Measurements from ENCODE around the gene HNRNPUL1. TPM values are rescaled to one million over a fixed set of nuclear protein-coding genes. Genes with fewer than 3 reads are reported as not detected.

HNRNPUL1 gene
- total RNA-seq (2014; rRNA removed), result 158 and 198 TPM in 2 replicates
- Bru-seq, nascent RNA, result percentile 87 among the genes with signal in this experiment
- percentile 91 among the genes with signal in this experiment for BruChase-seq, experiment 1, labeled RNA remaining after a 6-hour chase
- BruChase-seq, experiment 2, labeled RNA remaining after a 2-hour chase, result percentile 85 among the genes with signal in this experiment
- long read RNA-seq, transcript HNRNPUL1-208 (15 exons, 3,043 nt), result minor isoform, 5 of 192 reads
- long read RNA-seq, transcript HNRNPUL1-204 (15 exons, 3,555 nt), result major isoform, 43 of 192 reads
- long read RNA-seq, transcript HNRNPUL1-207 (15 exons, 2,794 nt), result minor isoform, 5 of 192 reads
- long read RNA-seq, partial matches to known transcripts, result 88 of 192 reads
- long read RNA-seq, other reads (novel, unspliced or antisense), result 46 of 192 reads

- H3K4me3 ChIP-seq (ENCODE audit: low read length), result peak within 1 kb of the TSS; percentile 97
- intact Hi-C loops (cut with micrococcal nuclease), result loop anchor here (2.0 kb wide), 2 partner anchors 39 to 47 kb away; partner anchors contain the start of gene CCDC97
- peaks cover 7% of the 10 kb centered on the region; the same call in 1 of the 2 replicates for H4K20me1 ChIP-seq (ENCODE audit: low read length)
- DNase-seq (peak; percentile 99), ATAC-seq (peak; percentile 68)
- H3K4me1 ChIP-seq (ENCODE audit: insufficient read depth, low read length), result peaks cover 16% of the 10 kb centered on the region
- TF ChIP-seq EZH2phosphoT487 (IDR thresholded peaks at IDR 0.05; ENCODE audit: borderline replicate concordance, low read length) (no peak), CTCF (conservative IDR thresholded peaks at IDR 0.05; ENCODE audit: low read depth, low read length) (peak; percentile 31; the same call in 1 of the 2 replicates), EZH2 (IDR thresholded peaks at IDR 0.05; ENCODE audit: low read length, unreplicated experiment) (no peak)
- BruUV-seq (replicated peaks), result no TSS peak
- H2AFZ ChIP-seq (ENCODE audit: low read length), result peak within 1 kb of the TSS; percentile 74
- ChIA-PET POLR2A (ENCODE audit: unreplicated experiment) (interaction anchor here (1.2 to 1.9 kb wide), 2 partner anchors 45 to 100 kb away, joined by 5 to 8 read pairs; partner anchors contain the start of gene AXL), CTCF (interaction anchor here (0.6 to 0.7 kb wide), 2 partner anchors 35 to 500 kb away, joined by 3 to 5 read pairs; no protein-coding TSS in a partner anchor)
- H3K36me3 ChIP-seq (ENCODE audit: low read depth, low read length), result peaks cover 21% of the 10 kb centered on the region
- H3K9me2 ChIP-seq (replicated peaks; ENCODE audit: low read length), result no peaks in the 10 kb centered on the region
- peak within 1 kb of the TSS; percentile 95 for H3K27ac ChIP-seq (ENCODE audit: low read length)
- H3K27me3 ChIP-seq (ENCODE audit: low read length), result no peaks in the 10 kb centered on the region
- H3K9ac ChIP-seq (ENCODE audit: low read length), result peak within 1 kb of the TSS; percentile 100
- peaks cover 50% of the 10 kb centered on the region for H3K79me2 ChIP-seq (ENCODE audit: low read length)
- peaks cover 9% of the 10 kb centered on the region for H3F3A ChIP-seq (ENCODE audit: low read length, unreplicated experiment)
- H3K4me2 ChIP-seq (ENCODE audit: low read length), result peak within 1 kb of the TSS; percentile 97
- no peaks in the 10 kb centered on the region for H3K9me3 ChIP-seq (ENCODE audit: low read length)
Observed at GRCh38 chr19:41263850-41264580, at the start of gene HNRNPUL1. TSS of gene HNRNPUL1 (plus strand) at chr19:41264372. CDS start at chr19:41264504, 132 bp downstream.

- Histone ChIP-seq H2AFZ (ENCODE audit: low read length) (no peak overlapping the region), H3K9me2 (replicated peaks; ENCODE audit: low read length) (no peaks in the 10 kb centered on the region), H3K9ac (ENCODE audit: low read length) (no peak overlapping the region), H4K20me1 (ENCODE audit: low read length) (no peaks in the 10 kb centered on the region), H3K27ac (ENCODE audit: low read length) (no peak overlapping the region), H3K4me2 (ENCODE audit: low read length) (no peak overlapping the region), H3K4me3 (ENCODE audit: low read length) (no peak overlapping the region), H3K36me3 (ENCODE audit: low read depth, low read length) (peaks cover 8% of the 10 kb centered on the region; the same call in 1 of the 2 replicates), H3K4me1 (ENCODE audit: insufficient read depth, low read length) (peaks cover 23% of the 10 kb centered on the region), H3K79me2 (ENCODE audit: low read length) (peaks cover 42% of the 10 kb centered on the region), H3K9me3 (ENCODE audit: low read length) (no peaks in the 10 kb centered on the region), H3K27me3 (ENCODE audit: low read length) (no peaks in the 10 kb centered on the region), H3F3A (ENCODE audit: low read length, unreplicated experiment) (no peaks in the 10 kb centered on the region)
- DNase-seq (no peak), ATAC-seq (no peak)
- CTCF ChIA-PET, result no interaction called here
- POLR2A ChIA-PET (ENCODE audit: unreplicated experiment), result interaction anchor here (0.7 kb wide), 1 partner anchor 467 kb away, joined by 12 read pairs; no protein-coding TSS in a partner anchor
- no TSS peak for BruUV-seq (replicated peaks)
- intact Hi-C loops (cut with micrococcal nuclease), result no loop called here
- TF ChIP-seq CTCF (conservative IDR thresholded peaks at IDR 0.05; ENCODE audit: low read depth, low read length) (no peak), EZH2phosphoT487 (IDR thresholded peaks at IDR 0.05; ENCODE audit: borderline replicate concordance, low read length) (no peak), EZH2 (IDR thresholded peaks at IDR 0.05; ENCODE audit: low read length, unreplicated experiment) (no peak)
Observed at GRCh38 chr19:41217741-41218140, 46.4 kb upstream of the HNRNPUL1 start.
